B cell (primary cell): ENCODE measurements around the gene NKAIN2.

ENCODE experiments used
- CTCF ChIP-seq: fragments of 200-600 bp; IDR thresholded peaks from one replicate; pipeline ENCODE4 v1.8.0; 2022; ENCODE audit warnings: antibody characterized with exemption, mild to moderate bottlenecking
- EZH2 ChIP-seq: IDR thresholded peaks from 2 replicates; pipeline ENCODE4 v1.6.1; 2012; ENCODE audit warnings: borderline replicate concordance, low read depth, mild to moderate bottlenecking, moderate library complexity, low read length; ENCODE audit not compliant: insufficient read depth, poor library complexity, severe bottlenecking

DNA sequence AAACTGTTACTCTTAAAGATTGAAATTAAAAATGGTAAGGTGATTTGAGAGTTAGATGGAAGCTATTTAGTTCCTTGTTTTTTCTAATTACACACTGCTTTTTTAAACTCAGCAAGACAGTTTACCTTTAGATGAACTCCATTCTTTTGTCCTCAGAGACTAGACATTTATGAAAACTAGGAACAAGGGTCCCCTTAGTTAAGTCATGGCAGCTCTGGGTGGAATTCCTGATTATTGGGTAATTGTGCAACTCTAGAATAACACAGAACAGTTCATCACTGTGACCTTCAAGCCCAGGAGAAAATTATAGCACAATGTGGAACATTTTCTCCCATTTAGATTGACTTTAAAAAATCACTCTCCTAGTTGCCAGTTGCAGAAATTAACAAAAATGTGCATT, 251.7 kb downstream of the NKAIN2 start:
- TF ChIP-seq CTCF, result no peak
- no peak for TF ChIP-seq EZH2
